GM18907 (cell line): ENCODE results near the gene NCF2.
A peak's percentile ranks its signal among the peaks of the same experiment; 100 is the strongest.

Experiments used
- ATAC-seq: cut with Tn5 transposase; IDR thresholded peaks from one replicate; pipeline ENCODE4 v1.9.1; 2021; ENCODE audit warnings: mild to moderate bottlenecking, moderate library complexity; ENCODE audit not compliant: unreplicated experiment

NCF2 gene

DNA sequence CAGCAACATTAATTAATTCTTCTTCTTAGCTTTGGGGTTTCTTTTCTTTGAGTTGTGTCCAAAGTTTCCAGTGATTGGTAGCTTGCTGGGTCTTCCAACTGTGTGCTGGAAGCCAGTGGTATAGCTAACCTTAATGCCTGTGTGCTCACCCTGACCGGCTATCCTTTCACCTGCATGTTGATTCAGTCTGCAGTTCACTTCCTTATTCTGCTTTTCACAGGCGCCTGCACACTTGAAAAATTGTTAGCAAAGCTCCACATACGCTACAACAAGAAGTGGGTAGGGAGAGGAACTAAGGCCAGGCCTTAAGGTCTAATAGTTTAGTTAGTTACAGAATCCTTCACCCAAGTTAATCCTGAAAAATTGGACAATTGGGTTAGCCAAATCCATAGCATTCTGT lies 35.7 kb downstream of the NCF2 start:
- no peak for ATAC-seq

DNA sequence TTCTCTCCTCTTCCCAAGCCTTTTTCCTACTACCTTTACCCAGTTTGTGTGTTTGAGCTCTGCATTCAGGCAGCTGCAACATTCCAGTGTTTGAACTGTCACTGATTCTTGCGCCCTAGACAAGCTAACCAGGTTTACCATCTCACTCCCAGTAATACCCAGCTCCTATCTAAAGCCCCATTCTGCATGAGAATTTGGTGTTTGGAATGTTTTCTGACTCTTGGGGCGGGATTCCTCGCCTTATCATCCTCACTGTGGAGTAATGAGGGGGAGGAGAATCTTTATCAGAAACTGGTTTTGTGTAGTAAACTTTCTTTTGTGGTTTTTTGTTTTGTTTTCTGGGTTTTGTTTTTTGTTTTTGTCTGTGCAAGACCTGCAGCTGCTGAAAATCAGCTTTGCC lies 36.5 kb downstream of the NCF2 start:
- no peak for ATAC-seq

DNA sequence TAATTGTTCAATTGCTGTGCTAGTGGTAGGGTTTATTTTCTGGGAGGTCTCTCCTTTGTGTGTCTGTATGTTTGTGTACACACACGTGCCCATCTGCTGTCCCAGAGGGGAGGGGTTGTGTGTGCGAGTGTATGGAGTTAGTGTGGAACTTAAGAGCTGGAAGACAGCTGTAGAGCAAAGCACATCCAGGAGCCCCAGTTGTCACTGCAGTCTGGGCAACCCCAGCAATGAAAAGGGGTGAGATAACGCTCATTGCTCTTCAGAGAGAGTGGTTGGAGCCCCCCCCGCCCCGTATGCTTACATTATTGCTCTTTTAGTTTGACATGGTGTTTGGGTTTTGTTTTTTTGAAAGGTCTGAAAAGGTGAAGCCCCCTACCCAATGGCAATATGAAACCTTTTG lies 36.9 kb downstream of the NCF2 start:
- no peak for ATAC-seq

DNA sequence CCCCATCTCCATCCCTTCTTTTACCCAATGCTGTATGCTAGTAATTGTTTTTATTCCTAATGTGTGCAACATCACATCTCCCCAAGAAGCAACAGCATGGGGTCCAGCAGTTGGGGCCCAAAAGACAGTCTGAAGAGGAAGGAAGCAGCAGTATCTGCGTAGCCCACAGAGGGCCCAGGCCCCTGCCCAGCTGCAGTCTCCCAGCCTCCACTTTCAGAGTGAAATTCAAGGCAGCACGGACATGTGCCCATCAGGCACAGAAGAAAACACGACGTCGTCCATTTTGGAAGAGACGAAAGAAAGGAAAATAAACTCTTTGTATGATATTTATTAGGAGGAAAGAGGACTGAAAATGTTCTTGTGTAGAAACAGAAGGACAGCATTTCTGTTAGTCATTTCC lies 37.4 kb downstream of the NCF2 start:
- no peak for ATAC-seq

DNA sequence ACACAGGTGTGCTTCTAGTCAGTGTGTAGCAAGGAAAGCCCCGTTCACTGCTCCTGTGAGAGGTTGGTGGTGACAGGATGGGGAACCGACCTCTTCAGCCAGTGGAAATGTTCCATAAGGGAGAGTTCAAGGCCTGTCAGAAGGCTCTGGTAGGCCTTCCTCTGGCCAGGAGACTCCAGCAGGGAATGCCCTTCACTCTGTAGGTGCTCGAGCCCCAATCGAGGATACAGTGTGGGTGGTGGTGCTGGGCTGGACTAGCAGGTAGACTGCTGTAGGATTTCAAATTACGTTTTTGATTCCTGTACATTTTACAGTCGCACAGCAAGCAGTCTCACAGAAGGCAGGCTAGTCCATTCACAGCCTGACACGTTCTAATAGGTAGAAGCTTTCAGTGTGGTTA lies 37.8 kb downstream of the NCF2 start:
- ATAC-seq, result no peak

DNA sequence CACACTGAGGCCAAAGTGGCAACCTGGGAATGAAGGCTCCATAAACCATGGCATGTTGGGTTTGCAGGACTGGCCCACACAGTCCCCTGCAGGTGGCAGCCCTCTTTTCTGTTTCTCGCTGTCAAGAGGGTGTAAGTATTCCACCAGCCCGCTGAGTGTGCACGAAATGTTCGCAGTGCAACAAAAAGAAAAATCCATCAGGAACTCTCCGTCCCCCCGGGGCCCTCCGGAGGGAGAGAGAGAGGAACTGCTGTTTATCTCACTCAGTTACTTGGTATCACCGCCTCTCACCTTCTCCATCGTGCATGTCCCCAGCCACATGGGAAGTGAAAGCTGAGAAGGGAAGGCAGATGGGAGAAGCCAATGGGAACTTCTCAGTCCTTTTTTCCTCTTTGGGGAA lies 38.3 kb downstream of the NCF2 start:
- no peak for ATAC-seq

DNA sequence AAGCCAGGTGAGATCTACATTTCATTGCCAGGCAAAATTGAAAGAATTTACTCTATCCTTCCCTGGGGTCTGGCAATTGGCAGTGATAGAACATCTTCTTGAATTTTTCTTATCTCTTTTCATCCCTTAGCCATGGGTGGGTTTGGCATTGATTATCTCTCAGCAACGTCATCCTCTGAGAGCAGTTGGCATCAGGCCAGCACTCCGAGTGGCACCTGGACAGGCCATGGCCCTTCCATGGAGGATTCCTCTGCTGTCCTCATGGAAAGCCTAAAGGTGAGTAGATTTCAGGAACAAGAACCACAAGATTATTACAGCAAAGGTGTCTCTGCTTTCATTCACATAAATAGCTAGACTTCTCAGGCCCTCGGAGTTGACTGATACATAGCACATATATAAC lies 39.3 kb downstream of the NCF2 start:
- ATAC-seq, result no peak

DNA sequence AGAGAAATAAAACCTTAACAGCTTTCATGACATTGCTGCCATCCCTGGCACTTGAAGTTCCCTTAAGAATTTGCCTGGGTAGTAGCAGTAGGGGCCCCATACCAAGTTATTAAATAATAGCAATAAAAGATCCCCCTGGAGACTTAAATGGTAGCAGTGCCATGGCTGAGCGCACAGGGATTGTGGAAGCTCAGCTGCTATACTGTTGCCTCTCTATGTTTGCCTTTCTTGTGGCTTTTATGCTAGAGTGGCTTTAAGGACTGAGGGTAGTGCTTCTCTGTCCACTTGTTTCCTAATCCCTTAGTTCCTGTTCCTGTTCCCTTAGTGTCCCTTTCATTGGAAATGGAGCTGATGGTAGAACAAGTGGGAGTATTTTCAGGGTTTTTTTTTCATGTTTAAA lies 42.1 kb downstream of the NCF2 start:
- ATAC-seq, result no peak

DNA sequence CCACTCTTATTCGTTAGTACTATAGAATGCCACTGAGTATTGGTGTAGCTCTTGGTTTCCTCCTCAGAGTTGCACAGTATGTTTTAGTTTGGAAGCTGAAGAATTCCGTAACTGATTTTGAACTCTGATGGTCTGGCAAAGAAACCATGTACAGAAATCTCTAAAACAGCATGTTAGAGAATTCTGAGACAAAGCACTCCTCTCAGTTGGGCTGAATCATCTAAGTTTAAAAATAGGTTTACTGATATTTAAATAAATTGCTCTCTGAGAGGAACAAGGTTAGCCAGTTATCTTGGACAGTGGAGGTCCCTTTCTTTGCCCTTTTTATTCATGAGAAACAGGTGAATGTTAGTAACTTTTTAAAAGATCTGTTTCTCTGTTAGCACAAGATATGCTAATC lies 43.8 kb downstream of the NCF2 start:
- no peak for ATAC-seq

DNA sequence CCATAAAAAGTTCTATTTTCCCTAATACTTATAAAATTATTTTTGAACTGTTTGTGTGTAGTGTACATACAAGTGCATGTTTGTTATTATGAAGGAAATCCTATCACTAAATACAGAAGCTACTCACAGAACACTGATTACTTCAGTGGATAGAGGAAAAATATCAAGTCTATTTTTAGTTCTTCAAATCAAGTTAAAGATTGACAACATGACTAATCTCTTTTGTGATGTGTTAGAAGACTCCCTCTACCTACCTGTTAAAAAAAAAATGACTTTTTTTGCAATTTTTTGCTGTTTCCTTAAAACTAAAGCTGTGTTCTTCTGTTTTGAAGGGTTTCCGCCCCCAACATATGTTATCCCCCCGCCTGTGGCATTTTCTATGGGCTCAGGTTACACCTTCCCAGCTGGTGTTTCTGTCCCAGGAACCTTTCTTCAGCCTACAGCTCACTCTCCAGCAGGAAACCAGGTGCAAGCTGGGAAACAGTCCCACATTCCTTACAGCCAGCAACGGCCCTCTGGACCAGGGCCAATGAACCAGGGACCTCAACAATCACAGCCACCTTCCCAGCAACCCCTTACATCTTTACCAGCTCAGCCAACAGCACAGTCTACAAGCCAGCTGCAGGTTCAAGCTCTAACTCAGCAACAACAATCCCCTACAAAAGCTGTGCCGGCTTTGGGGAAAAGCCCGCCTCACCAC lies 45.5 kb downstream of the NCF2 start:
- ATAC-seq, result no peak

DNA sequence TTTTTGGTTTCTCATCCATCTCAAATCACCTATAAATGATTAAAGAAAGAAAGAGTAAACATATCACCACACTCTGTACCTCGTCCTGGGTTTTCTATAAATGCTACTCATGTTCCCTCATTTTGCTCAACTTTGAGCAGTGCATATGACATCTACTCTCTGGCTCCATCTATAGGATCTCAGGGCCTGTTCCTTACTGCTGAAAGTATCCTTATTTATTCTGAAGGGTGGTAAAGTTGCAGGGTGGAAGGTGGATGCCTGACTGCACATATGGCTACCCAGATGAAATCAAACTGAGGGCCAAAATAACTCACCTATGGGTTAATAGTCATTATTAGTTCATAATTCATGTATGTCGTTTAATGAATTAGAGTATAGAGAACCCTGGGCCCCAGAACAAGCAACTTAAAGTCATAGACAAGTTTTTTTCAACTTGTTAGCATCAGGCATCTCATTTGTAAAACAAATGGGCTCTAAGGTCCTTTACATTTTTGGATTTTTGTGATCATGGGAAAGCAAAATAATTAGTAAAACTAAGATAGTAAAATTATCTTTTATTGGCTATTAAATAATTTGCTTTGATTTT lies 46.5 kb downstream of the NCF2 start:
- ATAC-seq, result peak; percentile 60

DNA sequence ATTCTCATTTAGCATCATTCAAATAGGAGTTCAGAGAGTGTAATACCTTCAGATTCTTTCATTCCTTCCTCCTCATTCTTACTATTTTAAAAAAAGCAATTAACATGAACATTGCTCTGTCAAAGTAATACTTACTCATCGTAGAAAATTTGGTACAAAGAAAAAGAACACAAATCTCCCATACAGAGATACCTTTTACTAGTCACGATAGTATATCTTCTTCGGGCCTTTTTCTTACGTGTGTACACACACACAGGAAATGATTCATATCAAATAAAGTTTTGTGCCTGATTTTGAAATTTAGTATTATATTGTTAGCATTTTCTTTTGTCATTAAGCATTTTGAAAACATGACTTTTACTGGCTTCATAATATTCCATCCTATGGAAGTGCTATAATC lies 52.9 kb downstream of the NCF2 start:
- ATAC-seq, result no peak

DNA sequence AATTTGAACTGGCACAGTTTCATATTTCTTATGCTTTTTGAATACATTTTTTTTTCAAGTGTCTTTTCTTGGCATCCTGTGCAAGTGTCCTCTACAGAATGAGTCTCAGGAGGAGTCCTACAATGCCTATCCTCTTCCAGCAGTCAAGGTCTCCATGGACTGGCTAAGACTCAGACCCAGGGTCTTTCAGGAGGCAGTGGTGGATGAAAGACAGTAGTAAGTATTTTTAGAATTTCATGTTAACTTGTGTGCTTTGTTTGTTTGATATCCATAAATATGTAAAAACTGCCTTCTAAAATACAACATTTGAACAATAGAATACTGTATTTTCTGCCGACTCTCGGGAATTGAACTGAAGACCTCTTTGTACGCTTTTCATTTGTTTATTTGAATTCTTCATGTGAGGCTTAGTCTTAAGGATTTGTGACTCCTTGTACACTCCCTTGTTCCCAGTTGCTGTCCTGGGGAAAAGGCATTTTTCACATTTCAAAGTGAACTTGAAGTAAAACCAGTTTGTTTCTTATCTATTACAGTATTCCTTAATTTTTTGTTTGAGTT lies 56.6 kb downstream of the NCF2 start:
- ATAC-seq, result no peak

DNA sequence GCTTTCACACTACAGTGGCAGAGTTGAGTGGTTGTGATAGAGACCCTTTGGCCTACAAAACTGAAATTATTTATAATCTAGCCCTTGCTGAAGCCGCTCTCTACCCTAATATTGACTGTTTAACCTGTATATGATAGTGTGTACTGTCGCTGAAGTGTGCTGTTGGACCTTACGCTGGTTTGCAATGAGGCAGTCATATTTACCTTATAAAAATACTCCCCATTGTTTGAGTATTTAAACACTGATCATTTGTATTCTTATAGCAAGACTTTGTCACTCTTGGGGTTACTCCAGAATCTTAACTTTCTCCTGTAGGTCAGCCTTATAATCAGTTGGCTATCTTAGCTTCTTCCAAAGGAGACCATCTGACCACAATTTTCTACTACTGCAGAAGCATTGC lies 61.7 kb downstream of the NCF2 start:
- no peak for ATAC-seq

DNA sequence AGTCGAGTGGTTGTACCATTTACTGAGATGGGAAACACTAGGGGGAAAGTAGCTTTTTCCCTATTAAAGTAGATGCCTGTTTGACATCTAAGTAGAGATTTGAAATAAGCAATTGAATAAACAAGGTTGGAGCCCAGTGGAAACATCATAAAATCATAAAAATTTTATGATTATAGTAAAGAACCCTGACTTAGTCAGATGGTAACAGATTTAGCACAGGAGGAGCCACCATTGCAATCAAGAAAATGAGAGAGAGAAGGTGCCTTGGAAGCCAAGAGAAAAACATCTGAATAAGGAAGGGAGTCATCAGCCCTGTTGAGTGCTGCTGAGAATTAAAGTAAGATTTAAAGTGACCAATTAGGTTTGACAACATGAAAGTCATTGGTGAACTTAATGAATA lies 68.2 kb downstream of the NCF2 start:
- ATAC-seq, result no peak

DNA sequence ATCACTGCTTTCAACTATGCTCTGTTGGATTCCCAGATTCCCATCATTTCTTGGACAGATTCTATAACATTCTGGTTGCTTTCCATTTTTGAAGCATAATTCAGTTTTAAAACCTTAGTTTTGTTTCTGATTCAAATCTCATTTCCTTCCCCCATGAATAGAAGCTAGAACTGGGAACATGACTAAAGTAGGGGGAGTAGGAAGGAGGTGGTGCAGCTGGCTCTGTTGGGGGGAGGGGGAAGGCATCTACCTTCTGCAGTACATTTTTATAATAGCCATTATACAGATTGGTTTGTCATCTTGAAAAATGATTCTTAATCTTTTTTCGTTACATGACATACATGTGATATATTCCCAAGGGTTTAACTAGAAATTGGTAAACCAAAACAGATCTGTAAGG lies 69.9 kb downstream of the NCF2 start:
- ATAC-seq, result no peak

DNA sequence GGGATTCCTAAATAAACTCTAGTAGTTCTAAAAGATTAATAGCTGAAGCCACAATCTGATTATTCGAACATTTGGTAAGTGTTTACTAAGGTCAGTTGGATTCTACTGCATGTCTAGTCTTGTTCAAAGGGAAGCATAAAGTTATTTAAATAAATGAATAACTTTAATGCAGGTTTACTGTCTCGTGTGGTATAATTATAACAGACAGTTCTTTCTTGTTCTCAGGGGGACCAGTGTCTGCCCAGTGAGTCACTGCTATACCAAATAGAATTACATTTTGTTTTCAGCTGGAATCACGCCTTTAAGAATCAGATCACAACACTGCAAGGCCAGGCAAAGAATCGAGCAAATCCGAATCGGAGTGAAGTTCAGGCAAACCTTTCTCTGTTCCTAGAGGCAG lies 72.9 kb downstream of the NCF2 start:
- no peak for ATAC-seq

DNA sequence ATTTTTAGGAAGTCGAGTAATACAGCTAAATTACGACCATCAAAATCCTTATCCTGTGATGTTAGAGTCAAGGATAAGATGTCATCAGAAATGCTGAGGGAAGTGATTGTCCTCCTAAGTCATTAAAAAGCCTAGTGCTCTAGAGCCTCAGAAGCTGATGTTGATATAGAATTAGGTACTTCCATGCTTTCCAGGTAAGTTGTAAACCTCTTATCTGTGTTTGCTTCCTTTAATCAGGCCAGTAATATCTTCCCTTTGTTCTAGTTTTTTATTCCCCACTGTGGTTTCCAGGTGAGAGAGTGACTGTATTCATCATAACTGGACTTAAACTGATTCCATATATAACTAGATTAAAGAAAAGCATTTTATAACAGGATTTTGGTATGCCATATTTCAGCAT lies 73.5 kb downstream of the NCF2 start:
- ATAC-seq, result no peak

DNA sequence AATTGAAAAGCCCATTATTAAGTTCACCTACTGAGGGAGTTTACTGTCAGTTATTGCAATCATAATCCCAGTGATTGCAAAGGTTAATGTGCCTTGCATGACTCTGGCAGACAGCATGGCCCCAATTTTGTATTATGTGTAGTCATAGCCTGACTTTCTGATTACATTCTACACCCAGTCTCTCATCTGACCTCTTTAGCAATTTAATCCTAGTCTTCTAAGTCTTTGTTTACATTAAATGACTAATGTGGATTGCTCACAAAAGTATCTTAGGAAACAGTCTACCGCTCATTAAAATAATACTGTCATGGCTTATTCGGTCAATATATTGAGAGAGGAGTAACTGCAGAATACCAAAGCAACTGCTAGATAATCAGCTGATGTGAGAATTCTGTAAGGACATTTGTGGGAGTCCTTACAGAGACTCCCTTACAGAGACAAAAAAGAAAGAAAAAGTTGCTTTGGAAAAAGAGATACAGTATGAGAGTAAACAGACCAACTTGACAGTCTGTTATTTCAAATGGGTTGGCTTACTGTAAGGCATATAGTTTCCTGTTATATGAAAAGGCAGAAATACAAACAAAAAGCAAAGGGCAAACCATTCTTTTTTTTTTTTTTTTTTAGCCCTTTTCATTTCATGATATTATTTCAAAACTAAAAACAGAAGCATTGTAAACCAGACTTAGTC lies 75.1 kb downstream of the NCF2 start:
- no peak for ATAC-seq

DNA sequence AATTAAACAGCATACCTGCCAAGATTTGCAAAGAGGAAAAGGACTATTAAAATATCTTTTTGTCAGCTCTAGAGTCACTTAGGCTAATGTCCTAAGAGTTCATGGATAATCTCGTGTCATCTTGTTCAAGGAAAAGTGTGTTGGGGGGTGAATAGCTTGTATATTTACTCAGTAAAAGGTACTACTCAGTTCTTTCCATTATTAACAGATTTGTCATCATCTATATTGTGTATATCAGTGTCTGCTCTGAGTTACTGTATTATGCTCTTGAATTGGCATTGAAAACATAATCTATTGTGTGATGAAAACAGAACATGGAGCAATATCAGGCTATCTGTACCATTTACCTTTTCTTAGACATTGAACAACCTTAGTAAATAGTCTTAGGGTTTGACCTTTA lies 76.0 kb downstream of the NCF2 start:
- no peak for ATAC-seq

DNA sequence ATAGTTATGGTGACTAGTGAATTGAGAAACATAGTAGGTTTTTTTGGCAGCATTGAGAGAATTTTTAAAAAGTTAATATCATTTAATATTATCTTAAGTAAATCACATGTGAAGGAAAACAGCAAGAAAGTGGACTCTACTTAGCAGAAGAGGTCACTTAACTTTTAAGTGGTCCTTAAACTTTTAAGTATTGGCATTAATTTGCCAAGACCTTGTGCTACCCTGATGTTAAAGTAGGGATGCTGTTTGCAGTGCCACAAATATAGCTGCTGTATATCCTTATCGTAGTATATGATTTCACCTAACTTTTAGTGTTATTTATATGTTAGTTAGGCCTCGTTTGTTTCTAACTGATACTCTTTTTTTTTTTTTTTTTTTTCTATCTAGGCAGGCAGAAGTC lies 77.8 kb downstream of the NCF2 start:
- no peak for ATAC-seq

DNA sequence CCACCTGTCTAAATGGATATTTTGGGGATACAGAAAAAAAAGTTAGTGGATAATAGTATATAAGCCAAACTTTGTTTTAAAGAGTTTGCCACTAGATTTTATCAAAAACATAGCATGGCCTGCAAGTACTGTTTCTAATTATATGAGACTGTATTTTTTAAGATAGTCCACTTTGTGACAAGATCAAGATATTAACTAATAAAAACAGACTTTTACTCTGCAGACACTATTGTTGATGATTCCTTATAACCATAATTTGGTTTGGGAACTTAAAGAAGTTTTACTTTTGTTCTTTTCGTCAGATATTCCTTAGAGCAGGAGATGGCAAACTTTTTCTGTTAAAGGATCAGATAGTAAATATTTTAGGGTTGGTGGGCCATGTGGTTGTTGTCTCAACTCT lies 81.6 kb downstream of the NCF2 start:
- ATAC-seq, result no peak
